Measurements from ENCODE around the gene CFAP73.

- TF ChIP-seq POLR2A (IDR thresholded peaks at IDR 0.05), result no peak
- TF ChIP-seq, protein P1, sequence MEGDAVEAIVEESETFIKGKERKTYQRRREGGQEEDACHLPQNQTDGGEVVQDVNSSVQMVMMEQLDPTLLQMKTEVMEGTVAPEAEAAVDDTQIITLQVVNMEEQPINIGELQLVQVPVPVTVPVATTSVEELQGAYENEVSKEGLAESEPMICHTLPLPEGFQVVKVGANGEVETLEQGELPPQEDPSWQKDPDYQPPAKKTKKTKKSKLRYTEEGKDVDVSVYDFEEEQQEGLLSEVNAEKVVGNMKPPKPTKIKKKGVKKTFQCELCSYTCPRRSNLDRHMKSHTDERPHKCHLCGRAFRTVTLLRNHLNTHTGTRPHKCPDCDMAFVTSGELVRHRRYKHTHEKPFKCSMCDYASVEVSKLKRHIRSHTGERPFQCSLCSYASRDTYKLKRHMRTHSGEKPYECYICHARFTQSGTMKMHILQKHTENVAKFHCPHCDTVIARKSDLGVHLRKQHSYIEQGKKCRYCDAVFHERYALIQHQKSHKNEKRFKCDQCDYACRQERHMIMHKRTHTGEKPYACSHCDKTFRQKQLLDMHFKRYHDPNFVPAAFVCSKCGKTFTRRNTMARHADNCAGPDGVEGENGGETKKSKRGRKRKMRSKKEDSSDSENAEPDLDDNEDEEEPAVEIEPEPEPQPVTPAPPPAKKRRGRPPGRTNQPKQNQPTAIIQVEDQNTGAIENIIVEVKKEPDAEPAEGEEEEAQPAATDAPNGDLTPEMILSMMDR (IDR thresholded peaks at IDR 0.05 in 8 of 11, conservative IDR thresholded peaks at IDR 0.05 in 3 of 11), result no peak
Observed at GRCh38 chr12:113172185-113172584, 22.7 kb downstream of the CFAP73 start.
